Esophagus squamous epithelium (tissue), 5 donors: ENCODE results near the gene SLC25A42. TPM values are rescaled to one million over a fixed set of nuclear protein-coding genes. Genes with fewer than 3 reads are reported as not detected.
A peak's percentile ranks its signal among the peaks of the same experiment; 100 is the strongest.
"Not testable (repeated sequence)": the region's sequence is repeated elsewhere in the genome, so short reads cannot be mapped to it uniquely, and the experiment has no call there.

ENCODE experiments used
- DNase-seq: peaks from one replicate; lab custom pipeline; 2025; lab: John Stamatoyannopoulos, UW
- H3K27ac ChIP-seq, 4 donors: fragments of 200-600 bp; sonication (generic); one replicate each; pipeline ENCODE4 v1.5.1; 2016 to 2019; ENCODE audit warnings: mild to moderate bottlenecking in 1 of 4
- H3K27me3 ChIP-seq, 4 donors: fragments of 200-600 bp; sonication (generic); 1 replicate in 3 of 4; 2 replicates in 1 of 4; pipeline versions ENCODE4 v1.5.1 to v1.6.0; 2017 to 2021; ENCODE audit warnings: antibody characterized with exemption in 1 of 4
- H3K36me3 ChIP-seq, 3 donors: fragments of 200-600 bp; sonication (generic); one replicate each; pipeline ENCODE4 v1.5.1; 2016 to 2019
- H3K4me1 ChIP-seq, 3 donors: fragments of 200-600 bp; sonication (generic); one replicate each; pipeline ENCODE4 v1.5.1; 2017 to 2019
- H3K4me3 ChIP-seq, 4 donors: fragments of 200-600 bp; sonication (generic); 1 replicate in 3 of 4; 2 replicates in 1 of 4; pipeline ENCODE4 v1.5.1; 2016 to 2019; ENCODE audit warnings: mild to moderate bottlenecking in 2 of 4, moderate library complexity in 1 of 4
- H3K9me3 ChIP-seq, 3 donors: fragments of 200-600 bp; sonication (generic); one replicate each; pipeline ENCODE4 v1.5.1; 2016 to 2019
- CTCF ChIP-seq, 6 experiments: fragments of 450-650 bp in 4 of 6; fragments of 200-600 bp in 2 of 6; sonication (generic) in 2 of 6; IDR thresholded peaks; one replicate each; pipeline ENCODE4 v1.5.1; 2016 to 2019; ENCODE audit warnings: antibody characterized with exemption in 6 of 6, mild to moderate bottlenecking in 4 of 6, moderate library complexity in 4 of 6
- POLR2A ChIP-seq, 4 donors: fragments of 450-650 bp; IDR thresholded peaks; one replicate each; pipeline ENCODE4 v1.6.1; 2017; ENCODE audit warnings: antibody characterized with exemption in 4 of 4, mild to moderate bottlenecking in 4 of 4, moderate library complexity in 3 of 4
- WGBS, 2 donors: methylation state at CpG; one replicate each; pipeline ENCODE4 v1.1.5; 2018; 5-methylcytosine and 5-hydroxymethylcytosine counted together
- intact Hi-C: fragments of 100-400 bp; cut with DNase I; formaldehyde crosslinking; loops from one replicate; pipeline ENCODE4 v1.15.0; 2022
- total RNA-seq, 4 donors: library from RNA; depleted of rRNA; stranded (reverse); fragments of >200 nt; gene quantifications; one replicate each; pipeline ENCODE4 v1.1.0, GENCODE V29; 2016
- donor health status: DM: yes; HTN: yes; CAD: no.

Gene SLC25A42
- 1 to 10 TPM; 1.7 to 3.8 (median 3.3) TPM for total RNA-seq

GRCh38 chr19:19063183-19064097 lies at the start of gene SLC25A42:
Gene SLC25A42, plus strand, starts transcription at chr19:19063994. Its CDS starts 32,131 bp downstream, at chr19:19096125.
- H3K27me3 ChIP-seq = no peaks in the 10 kb centered on the region
- peaks cover 16 to 57% (median 16%) of the 10 kb centered on the region in 3 donors for H3K4me1 ChIP-seq
- TF ChIP-seq POLR2A (IDR thresholded peaks at IDR 0.05) (peak in 1 of 4 donors; percentile 55), CTCF (IDR thresholded peaks at IDR 0.05) (no peak)
- DNase-seq = peak; percentile 91
- peaks cover 0 to 15% (median 0%) of the 10 kb centered on the region in 3 donors for H3K36me3 ChIP-seq
- H3K27ac ChIP-seq = peak within 1 kb of the TSS; percentile 55 to 94 (median 82)
- intact Hi-C loops = no loop called here
- H3K9me3 ChIP-seq = no peaks in the 10 kb centered on the region
- 16 to 18% methylated on average over 20 to 25 of the region's 77 CpGs for WGBS, 2 donors
- H3K4me3 ChIP-seq = peak within 1 kb of the TSS; percentile 59 to 93 (median 76)

GRCh38 chr19:19021115-19021514 lies 42.7 kb upstream of the SLC25A42 start:
- H3K27me3 ChIP-seq = no peaks in the 10 kb centered on the region
- H3K4me1 ChIP-seq = peaks cover 0 to 43% (median 10%) of the 10 kb centered on the region in 3 donors
- no peak overlapping the region for H3K4me3 ChIP-seq
- no peak for DNase-seq
- peak overlapping the region in 1 of 4 donors; percentile 3 for H3K27ac ChIP-seq
- no peaks in the 10 kb centered on the region for H3K9me3 ChIP-seq
- H3K36me3 ChIP-seq = peaks cover 12 to 86% (median 43%) of the 10 kb centered on the region in 3 donors
- intact Hi-C loops = no loop called here
- TF ChIP-seq POLR2A (IDR thresholded peaks at IDR 0.05) (no peak), CTCF (IDR thresholded peaks at IDR 0.05) (no peak)
- WGBS, 2 donors = 50 to 56% methylated on average over 3 of the region's 3 CpGs

GRCh38 chr19:19022380-19022961 lies 41.3 kb upstream of the SLC25A42 start:
- H3K36me3 ChIP-seq = peaks cover 7 to 86% (median 32%) of the 10 kb centered on the region in 3 donors
- no peak for DNase-seq
- intact Hi-C loops = no loop called here
- H3K27me3 ChIP-seq = no peaks in the 10 kb centered on the region
- 66 to 85% methylated on average over 4 of the region's 4 CpGs for WGBS, 2 donors
- H3K27ac ChIP-seq = no peak overlapping the region
- TF ChIP-seq POLR2A (IDR thresholded peaks at IDR 0.05) (no peak), CTCF (IDR thresholded peaks at IDR 0.05) (no peak)
- H3K4me3 ChIP-seq = no peak overlapping the region
- no peaks in the 10 kb centered on the region for H3K9me3 ChIP-seq
- peaks cover 0 to 56% (median 10%) of the 10 kb centered on the region in 3 donors for H3K4me1 ChIP-seq

- intact Hi-C loops, H3K27ac ChIP-seq, H3K27me3 ChIP-seq, H3K4me3 ChIP-seq, H3K9me3 ChIP-seq, DNase-seq: not testable (repeated sequence)
- 50% methylated on average over 1 of the region's 1 CpG; no CpG with 5 or more reads in 1 of the 2 donors for WGBS, 2 donors
- H3K4me1 ChIP-seq = peaks cover 0 to 56% (median 10%) of the 10 kb centered on the region in 3 donors
- H3K36me3 ChIP-seq = peaks cover 14 to 86% (median 27%) of the 10 kb centered on the region in 3 donors
Measured at GRCh38 chr19:19023376-19023775, 40.4 kb upstream of the SLC25A42 start.

GRCh38 chr19:19025861-19026260 lies 37.9 kb upstream of the SLC25A42 start:
- no peak for DNase-seq
- Histone ChIP-seq H3K9me3 (no peaks in the 10 kb centered on the region), H3K27ac (peak overlapping the region in 2 of 4 donors; percentile 82 to 84), H3K4me3 (no peak overlapping the region), H3K27me3 (no peaks in the 10 kb centered on the region), H3K4me1 (peaks cover 0 to 61% (median 10%) of the 10 kb centered on the region in 3 donors), H3K36me3 (peaks cover 10 to 93% (median 42%) of the 10 kb centered on the region in 3 donors)
- intact Hi-C loops = no loop called here
- TF ChIP-seq CTCF (IDR thresholded peaks at IDR 0.05) (no peak), POLR2A (IDR thresholded peaks at IDR 0.05) (no peak)
- WGBS, 2 donors = 82 to 91% methylated on average over 9 to 11 of the region's 11 CpGs
